ENCODE measurements around the gene MAN2B2.

The MAN2B2 gene

DNA sequence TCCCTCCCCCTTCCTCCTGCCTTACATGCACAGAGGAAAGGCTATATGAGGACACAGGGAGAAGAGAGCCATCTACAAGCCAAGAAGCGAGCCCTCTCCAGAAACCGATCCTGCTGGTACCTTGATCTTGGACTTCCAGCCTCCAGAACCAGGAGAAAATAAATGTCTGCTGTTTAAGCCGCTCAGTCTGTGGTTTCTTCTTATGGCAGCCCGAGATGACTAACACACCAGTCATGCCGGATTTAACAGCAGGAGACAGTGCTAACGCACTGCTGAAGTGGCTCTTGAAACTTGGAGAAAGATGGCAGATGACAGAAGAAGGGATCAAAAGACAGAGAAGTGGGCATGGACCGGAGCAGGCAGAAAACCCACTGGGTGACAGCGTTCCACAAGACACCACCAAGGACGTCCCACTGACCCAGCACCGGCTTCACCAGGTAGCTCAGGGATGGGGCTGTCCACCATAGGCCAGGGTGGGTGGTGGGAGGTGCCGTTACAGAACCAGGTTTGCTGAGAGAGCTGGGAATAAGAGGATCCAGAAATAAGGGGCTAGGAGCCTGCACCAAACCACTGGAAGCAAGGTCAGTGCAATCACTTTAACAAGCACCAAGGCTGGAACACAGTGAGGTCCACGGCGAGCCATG is 6.2 kb upstream of the MAN2B2 start:
- DNase-seq, result no peak

DNA sequence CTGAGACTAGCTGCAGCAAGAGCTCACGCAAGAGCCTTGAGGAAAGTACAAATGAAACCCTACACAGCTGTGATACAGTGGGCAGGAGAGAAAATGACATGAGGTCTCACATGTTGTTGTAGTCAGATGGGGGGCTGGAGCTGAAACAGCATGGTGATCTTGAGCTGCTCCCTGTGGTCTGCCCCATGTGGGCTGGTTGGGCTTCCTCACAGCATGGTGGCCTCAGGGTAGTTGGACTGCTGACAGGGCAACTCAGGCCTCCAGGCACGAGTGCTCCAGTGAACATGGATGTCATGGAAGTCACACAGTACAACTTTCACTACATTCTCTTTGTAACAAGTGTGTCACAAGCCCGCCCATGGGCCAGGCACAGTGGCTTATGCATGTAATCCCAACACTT is 3.4 kb upstream of the MAN2B2 start:
- no peak for DNase-seq

DNA sequence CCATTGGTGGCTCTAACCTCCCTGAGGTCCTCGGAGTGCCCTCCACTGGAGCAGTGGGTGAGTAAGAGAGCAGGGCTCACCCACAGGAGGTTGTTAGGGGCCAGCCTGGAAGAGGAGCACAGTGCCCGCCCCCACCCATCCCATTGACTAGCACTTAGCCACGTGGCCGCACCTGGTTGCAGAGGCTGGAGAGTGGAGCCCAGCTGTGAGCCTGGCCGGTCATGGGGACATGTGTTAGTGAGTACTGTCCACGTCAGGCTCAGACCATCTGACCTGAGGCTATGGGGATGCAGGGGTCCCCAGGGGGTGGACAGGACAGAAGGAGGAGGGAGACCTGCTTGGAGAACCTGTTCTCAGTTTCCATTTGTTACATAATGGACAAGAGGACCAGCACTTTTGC is 1.4 kb upstream of the MAN2B2 start:
- DNase-seq, result no peak

DNA sequence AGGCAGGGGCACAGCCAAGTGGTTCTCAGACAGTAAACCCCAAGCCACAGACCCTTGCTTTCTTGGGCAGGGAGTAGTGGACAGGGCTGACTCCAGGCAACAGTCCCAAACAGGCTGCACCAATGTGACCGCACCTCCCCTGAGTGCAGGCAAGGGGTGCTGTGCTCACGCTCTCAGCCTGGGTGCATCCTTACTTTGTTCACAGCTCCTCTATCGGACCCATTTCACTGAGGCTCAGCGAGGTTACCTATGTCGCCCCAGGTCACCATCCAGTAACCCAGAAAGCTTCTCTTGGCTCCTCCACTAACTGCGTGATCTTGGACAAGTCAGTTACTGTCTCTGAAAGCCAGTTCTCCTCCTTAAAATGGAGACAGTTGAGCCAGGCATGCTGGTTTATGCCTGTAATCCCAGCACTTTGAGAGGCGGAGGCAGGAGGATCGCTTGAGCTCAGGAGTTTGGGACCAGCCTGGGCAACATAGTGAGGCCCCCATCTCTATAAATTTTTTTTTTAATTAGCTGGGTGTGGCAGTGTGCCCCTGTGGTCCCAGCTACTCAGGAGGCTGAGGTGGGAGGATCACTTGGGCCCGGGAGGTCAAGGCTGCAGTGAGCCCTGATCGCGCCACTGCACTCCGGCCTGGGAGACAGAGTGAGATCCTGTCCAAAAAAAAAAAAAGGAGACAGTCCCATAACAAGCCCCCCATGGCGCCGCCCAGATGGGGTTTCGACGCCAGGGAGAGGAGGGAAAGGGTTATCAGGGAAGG is 823 bp upstream of the MAN2B2 start:
- DNase-seq, result no peak

DNA sequence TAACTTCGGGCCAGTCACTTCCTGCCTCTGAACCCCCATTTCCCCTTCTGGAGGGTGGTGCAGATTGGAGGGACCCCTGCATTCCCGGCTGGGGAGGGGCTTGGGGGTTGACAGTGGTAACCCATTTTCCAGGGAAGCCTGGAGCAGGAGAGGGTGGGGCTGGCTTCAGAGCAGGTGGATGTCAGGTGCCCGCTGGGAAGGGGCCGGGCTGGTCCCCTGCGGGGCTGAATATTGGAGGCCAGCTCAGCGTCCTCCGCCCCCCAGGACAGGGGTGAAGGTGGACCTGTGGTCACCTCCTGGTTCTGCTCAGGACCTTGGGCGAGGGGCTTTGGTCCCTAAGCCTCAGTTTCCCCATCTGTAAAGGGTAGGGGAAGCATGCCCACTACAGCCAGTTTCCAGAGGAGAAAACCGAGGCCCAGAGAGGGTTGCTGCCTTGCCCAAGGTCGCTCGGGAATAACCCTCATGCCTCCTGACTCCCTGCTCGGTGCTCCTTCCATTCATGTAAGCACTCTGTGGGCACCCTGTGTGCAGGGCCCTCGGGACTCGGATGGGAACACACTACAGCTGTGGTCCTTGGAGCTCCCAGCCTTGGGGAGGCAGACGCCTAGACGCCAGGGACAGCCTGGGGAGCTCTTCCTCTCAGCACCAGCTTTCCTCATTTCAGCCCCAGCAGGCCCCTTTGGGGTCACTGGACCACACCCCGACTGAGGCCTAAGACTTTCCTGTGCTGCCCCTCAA is 683 bp downstream of the MAN2B2 start:
- DNase-seq, result no peak

DNA sequence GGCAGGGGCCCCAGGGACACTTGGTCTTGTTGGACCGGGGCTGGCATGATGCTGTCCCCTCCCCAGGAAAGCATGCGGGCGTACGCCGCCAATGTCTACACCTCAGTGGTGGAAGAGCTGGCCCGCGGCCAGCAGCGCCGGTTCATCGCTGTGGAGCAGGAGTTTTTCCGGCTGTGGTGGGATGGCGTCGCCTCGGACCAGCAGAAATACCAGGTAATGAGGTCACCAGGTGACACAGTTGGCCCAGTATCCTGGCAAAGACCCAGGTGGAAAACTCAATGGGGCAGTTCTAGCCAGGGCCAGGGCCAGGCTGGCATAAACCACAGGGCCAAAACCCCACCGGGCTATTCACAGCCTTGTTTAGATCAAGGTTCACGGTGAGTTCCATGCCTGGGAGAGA is 1.5 kb downstream of the MAN2B2 start:
- no peak for DNase-seq

DNA sequence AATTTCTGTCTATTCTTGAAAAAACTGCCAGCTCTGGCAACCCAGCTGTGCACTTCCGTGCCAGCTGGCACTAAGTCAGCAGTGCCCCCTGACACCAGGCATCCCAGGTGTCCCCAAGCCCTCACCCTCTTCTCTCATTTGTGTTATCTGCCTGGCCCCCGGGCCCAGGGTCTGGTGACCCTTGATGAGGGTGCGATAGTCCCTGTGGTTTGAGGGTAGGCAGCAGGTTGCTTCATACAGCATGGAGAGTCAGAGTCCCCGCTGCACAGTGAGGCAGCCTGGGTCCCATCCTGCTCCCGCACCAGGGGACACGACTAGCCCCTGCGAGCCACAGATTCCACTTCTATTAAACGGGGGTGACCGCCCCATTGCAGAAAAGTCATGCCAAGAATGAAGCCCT is 1.9 kb downstream of the MAN2B2 start:
- no peak for DNase-seq

DNA sequence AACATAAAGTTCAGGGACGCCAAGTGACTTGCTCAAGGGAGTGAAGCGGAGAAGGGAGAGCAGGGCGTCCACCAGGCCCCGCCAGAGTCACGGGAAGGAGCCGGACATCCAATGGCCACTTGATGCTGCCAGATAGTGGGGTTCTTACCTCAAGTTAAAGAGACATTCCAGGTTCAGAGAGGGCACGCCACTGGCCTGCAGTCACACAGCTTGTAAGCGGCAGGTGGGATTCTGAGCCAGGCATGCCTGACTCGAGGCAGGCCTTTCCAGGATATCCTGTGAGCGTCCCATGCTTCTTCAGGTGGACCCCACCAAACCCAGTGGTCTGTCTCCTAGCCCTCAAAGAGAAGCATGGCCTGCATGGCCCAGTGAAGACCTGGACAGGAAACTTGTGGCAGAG is 2.4 kb downstream of the MAN2B2 start:
- DNase-seq, result no peak

DNA sequence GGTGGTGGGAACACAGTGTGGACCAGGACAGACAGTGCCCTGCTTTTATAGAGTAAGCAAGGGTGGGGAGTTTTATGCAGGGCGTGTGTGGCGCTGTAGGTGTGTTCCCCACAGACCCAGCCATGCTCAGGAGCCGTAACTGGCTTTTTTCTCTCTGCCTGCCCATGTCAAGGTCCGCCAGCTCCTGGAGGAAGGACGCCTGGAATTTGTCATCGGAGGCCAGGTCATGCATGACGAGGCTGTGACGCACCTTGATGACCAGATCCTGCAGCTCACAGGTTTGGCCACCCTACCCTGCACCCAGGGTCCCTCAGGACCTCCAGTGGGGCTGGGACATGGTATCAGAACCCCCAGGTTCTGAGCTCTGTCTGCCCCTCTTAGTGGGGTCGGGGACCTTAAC is 3.2 kb downstream of the MAN2B2 start:
- DNase-seq, result no peak

DNA sequence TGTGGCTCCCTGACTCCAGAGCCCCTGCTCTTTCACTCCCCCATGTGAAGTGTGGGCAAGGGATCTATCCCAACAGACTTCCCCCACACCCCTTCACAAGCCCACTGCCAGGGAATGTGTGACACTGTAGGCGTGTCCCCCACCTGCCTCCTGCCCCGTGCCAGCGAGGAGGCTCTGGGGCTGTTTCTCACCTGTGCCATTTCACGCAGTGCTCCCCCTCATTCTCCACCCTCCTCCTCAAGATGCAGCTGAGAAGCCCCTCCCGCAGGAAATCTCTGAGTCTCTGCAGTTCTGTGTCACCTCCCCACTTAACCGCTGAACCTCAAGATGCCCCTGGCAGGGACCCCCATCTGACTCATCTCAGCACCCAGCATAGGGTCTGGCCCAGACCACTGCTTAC is 5.4 kb downstream of the MAN2B2 start:
- DNase-seq, result no peak

DNA sequence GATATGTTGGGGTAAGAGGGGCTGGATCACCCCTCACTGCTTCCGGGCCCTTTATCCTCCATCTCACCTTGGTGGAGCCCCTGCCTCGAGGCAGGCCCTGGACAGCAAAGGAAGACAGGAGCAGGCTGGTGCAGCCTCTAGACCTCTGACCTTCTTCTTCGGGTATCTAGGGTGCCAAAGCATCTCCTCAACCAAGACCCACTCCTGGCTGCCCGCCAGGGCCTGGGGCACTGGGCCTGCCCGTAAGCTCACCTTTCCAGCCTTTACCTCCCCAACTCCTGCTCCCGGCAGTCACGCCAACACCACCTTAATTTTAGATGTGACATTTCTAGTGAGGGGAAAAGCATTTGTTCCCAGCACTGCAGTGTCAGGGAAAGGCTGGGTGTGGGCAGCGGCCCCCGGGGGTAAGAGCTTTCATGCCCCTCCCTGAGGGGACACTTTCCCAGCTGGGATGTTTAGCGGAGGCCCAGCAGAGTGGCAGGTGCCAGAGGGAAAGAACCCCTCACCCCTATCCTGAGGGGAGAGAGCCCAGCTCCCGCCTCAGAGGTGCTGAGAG is 6.7 kb downstream of the MAN2B2 start:
- DNase-seq, result no peak

DNA sequence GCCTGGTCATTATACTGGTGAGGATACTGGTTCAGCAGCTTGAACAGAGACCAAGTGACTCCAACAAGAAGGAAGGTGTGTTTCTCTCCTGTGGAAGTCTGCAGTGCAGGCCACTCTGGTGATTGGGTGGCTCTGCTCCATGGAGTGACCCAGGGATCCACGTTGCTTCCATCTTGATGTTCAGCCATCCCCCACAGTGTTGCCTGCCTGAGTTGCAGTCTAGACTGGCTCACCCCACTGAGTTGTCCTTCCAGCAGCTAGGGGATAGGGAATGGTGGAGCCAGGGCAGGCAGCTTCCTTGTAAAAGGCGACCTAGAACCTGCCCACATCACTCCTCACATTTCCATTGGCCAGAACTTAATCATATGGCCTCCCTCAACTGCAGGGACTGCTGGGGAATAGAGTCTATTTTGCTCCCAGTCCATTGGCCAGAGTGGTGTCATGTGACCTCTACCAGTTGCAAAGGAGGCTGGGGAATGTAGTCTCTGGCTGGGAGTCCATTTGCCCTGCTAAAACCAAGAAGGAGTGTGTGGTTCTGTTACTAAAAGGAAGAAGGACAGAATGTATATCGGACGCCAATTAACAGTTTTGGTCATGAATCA is 8.0 kb downstream of the MAN2B2 start:
- no peak for DNase-seq

DNA sequence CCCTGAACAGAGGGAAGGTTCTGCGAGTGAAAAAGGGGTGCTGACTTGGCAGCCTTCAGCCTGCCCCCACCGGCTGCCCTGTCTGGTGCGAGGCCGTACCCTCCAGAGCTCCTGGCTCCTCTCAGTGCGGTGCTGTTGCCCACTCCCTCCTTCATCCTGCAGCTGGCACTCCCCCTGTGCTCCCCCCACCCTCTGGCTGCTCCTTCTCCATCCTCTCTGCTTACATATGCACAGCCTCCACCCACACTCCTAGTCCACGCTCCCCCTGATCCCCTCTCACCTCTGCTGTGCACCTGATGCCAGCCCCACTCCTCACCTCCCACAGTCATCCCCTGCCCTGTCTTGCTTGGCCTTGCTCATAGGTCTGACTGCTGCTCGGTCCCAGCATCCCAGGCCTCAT is 9.9 kb downstream of the MAN2B2 start:
- no peak for DNase-seq

DNA sequence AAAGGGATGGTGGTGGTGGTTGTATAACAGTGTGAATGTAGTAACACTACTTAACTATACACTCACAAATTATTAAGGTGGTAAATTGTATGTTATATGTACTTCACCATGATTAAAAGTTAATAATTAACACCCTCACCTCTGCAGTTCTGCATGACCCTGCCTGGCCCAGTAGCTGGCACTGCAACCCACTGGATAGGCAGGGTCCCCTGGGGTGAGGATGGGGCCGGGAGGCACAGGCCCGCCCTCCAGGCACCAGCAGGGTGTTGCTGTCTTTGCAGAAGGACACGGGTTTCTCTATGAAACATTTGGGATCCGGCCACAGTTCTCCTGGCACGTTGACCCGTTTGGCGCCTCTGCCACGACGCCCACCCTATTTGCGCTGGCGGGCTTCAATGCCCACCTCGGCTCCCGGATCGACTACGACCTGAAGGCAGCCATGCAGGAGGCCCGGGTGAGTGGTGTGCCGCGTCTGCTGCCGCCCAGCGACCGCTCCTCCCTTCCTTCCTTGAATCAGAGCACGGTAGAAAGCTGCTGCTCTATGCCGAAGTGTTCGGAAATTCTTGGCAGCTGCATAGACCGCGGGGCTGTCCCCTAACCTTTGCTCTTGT is 11.8 kb downstream of the MAN2B2 start:
- no peak for DNase-seq

DNA sequence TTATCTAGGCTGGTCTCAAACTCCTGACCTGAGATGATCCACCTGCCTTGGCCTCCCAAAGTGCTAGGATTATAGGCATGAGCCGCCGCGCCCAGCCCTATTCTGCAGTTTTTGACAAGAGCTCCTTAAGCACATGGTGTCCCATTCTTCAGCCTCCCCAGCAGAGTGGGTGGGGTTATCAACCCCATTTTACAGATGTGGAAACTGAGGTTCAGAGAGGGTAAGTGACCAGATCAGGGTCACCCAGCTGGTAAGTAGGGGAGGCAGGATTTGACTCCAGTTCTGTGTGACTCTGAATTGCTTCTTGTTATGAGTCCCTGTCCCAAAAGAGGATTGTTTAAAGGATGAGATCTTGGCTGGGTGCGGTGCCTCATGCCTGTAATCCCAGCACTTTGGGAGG is 14.5 kb downstream of the MAN2B2 start:
- DNase-seq, result no peak

DNA sequence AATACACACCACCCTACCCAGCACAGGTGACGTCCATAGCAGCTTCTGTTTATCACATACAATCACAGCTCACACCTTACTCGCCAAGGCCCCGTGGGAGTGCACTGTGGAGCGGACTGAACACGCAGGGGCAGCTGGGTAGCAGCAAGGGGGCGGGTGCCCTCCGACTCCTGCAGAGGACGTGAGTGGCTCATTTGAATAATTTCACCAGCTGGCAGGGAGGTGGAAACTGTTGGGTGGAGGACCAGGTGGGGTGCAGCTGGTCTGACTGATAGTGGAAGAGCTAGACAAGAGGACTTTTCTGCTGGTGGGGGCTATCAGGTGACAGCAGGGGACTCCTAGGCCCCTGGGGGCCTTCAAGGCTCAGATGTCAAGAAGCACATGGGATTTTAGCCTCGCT is 16.3 kb downstream of the MAN2B2 start:
- DNase-seq, result no peak

DNA sequence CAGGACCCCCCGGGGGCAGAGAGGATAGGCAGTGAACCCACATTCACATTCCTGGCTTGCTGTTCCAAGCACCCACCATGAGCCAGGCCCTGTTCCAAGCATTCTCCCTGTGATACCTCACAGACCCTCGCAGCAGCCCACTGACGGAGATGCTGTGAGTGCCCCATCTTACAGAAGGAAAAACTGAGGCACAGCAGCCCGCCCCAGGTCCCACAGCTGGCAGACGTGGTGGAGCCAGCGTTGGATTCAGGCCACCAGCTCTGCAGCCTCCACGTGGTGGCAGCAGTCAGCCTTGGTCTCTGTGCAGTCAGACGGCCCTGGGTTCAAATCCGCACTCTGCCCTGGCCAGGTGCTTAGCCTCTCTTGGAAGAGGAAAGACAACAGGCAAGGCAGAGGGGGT is 16.8 kb downstream of the MAN2B2 start:
- no peak for DNase-seq

DNA sequence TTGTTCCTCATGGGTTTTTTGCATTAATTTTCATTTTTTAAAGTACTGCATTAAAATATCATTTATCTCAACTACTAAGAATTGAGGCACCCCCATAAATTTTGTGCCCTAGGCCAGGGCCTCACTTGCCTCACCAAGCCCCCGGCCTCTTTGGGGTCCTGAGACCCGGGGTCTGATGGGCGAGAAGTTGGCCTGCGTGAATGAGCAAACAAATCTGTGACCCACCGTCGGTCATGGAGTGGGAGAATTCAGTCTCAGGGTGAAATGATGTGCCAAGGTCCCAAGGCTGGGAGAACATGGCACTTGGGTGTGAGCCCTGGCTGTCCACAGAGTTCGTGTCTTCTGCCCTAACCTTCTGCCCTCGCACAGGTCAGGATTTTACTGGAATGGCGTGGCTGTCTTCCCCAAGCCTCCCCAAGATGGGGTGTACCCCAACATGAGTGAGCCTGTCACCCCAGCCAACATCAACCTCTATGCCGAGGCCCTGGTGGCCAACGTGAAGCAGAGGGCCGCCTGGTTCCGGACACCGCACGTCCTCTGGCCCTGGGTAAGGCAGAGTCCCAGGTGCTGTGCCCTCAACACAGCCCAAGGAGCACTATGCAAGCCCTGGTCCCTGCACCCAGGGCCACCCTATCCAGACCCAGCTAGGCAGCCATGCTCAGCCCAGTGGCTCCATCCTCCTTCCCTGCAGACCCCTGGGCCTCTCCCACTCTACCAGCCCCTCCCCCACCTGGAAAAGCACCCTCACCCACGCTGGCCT is 18.0 kb downstream of the MAN2B2 start:
- no peak for DNase-seq

DNA sequence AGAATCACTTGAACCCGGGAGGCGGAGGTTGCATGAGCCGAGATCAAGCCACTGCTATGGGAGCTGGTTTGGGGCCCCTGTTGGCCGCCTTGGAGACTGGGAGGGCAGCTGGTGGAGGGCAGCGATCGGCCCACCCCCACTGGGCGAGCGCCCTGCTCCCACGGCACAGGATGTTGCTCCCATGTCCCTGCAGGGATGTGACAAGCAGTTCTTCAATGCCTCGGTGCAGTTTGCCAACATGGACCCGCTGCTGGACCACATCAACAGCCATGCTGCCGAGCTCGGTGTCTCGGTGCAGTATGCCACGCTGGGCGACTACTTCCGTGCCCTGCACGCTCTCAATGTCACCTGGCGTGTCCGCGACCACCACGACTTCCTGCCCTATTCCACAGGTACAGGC is 19.4 kb downstream of the MAN2B2 start:
- no peak for DNase-seq

DNA sequence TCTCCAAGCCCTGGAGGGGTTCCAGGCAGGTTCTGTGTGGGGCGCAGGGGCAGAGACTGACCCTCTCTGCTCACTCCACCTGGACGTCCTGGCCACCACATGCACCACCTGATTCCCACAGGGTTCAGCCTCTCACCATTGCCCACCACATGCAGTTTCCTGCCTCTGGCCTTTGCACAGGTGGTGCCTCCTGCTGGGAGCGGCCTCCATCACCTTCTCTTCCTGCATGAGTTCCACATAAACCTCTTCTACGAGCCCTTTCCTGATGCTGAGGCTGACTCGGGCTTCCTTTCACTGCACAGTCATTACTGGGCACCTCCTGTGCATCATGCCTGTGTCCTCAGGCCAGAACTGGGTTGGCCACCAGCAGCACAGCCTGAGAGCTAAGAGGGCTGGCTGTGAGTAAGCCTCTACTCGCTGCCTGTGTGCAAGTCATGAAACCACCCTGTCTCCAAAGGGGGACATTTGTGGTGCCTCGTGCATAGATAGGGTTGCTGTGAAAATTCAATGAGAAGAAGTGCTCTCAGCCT is 19.9 kb downstream of the MAN2B2 start:
- DNase-seq, result no peak

DNA sequence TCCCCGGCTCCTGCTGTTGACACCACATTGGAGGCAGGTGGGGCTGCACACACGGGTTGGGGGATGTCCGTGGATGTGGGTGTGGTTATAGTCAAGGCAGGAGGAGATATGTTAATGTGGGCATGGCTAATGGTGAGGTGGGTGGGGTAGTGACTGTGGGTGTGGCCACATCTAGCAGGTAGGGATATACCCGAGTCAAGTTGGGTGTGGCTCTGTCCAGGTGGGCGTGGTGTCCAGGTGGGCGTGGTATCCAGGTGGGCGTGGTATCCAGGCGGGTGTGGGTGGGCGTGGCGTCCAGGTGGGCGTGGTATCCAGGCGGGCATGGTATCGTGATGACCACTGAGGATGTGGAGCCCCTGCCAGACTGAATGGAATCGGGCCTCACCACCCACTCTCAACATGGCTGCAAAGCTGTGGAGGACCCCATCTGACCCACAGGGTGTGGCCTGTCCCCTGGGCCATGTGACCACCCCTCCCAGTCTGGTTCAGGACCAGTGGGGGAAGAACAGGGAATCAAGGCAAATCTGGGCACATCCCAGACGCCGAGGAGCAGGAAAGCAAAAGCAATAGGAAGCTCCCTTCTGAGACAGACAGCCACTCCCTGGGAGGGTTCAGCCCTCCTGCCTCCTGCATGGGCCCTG is 21.0 kb downstream of the MAN2B2 start:
- DNase-seq, result no peak
